Activated gamma-delta T cell treated with anti-CD3 and anti-CD28 coated beads, Interleukin-2, amount 50 U/mL, for 16 hours (primary cell): ENCODE data around the gene KLKB1.
"Not testable (repeated sequence)": the region's sequence is repeated elsewhere in the genome, so short reads cannot be mapped to it uniquely, and the experiment has no call there.

Experiments used
- DNase-seq: peaks from one replicate; pipeline ENCODE4 v3.0.0-alpha.2; 2020; ENCODE audit warnings: low read depth

KLKB1 gene

DNA sequence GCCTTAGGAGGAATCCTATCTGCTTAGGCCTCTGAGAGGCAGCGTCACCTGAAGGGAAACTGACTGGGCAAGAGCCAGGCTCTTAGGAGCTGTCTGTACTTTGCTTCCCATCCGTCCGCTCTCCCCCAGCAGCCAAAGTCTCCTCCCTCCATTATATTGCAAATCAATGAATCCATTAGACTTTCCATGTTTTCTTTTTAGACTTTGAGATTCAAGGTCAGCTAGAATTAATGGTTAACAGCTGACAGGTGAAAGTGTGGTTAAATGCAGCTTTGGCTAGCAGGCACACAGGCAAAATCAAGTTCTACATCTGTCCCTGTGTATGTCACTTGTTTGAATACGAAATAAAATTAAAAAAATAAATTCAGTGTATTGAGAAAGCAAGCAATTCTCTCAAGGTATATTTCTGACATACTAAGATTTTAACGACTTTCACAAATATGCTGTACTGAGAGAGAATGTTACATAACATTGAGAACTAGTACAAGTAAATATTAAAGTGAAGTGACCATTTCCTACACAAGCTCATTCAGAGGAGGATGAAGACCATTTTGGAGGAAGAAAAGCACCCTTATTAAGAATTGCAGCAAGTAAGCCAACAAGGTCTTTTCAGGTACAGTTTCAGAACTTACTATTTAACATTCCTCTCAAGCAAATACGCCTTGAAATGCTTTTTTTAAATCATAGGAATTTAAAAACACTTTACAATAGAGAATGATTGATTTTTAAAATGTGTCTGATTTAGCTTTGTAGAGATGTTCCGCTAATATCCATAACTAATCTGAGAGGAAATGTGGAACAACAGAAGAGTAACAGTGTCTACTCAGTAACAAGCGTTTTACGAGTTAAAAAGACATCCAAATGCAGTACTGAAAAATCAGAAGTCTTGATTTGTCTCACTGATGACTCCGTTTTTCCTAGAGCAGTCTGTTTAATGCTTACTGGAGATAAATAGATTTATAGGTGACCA lies 38.7 kb downstream of the KLKB1 start, which contains the start of gene F11:
Gene F11, plus strand, starts transcription at position 507 of the 970 bp plus-strand sequence. CDS start 948 bp downstream, outside the sequence.
- no peak for DNase-seq

DNA sequence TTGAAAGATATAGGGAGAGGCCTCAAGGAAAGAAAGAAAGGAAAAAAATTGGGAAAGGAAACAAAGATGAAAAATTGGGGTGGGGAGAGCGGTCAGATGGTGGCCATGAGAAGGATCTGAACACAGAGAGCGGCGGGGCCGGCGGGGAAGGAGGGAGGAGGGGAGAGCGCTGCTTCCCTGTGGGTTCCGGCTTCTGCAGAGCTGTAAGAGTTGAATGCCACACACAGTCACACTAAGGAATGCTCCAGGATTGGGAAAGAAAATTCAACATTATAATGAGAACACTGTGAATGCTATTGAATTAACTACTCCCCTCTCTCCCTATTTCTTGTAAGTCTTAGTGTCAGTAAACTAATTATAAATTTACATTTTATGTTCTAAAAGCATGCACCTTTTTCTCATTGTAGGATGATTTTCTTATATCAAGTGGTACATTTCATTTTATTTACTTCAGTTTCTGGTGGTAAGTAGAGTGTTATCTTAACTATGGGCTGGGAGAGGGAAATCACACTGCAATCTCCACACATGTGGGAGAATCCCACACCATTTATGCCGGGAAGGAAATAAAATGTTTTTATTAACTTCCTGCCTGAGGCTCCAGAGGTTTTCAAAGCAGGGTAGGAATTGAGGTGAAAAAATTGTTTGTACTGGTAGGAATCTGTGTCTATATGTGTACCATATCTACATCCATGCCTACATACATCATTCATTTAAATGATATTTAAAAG lies 39.6 kb downstream of the KLKB1 start:
- no peak for DNase-seq

DNA sequence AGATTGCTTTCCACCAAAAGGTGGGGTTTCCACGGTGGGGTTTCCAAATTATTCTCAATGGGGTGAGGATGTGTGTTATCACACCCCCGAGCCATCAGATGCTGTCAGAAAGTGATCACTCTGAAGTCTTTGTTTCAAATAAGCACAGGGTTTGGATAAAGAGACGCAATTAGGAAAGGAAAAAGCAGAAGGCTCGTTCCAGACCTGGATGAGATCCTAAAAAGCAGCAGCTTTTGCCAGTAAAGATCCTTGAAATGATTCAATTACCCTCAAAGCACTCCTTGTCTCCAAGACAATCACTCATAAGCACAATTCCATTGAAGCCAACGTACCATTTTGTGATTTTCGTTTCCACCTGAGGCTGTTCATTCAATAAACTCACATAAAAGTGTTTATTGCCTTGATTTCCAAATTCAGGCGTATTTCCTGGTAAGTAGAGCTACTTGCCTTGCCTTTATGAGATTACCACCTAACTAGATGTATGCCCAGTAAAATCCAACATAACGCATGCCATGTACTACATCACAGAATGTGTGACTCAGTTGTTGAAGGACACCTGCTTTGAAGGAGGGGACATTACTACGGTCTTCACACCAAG lies 43.9 kb downstream of the KLKB1 start:
- DNase-seq, result no peak

DNA sequence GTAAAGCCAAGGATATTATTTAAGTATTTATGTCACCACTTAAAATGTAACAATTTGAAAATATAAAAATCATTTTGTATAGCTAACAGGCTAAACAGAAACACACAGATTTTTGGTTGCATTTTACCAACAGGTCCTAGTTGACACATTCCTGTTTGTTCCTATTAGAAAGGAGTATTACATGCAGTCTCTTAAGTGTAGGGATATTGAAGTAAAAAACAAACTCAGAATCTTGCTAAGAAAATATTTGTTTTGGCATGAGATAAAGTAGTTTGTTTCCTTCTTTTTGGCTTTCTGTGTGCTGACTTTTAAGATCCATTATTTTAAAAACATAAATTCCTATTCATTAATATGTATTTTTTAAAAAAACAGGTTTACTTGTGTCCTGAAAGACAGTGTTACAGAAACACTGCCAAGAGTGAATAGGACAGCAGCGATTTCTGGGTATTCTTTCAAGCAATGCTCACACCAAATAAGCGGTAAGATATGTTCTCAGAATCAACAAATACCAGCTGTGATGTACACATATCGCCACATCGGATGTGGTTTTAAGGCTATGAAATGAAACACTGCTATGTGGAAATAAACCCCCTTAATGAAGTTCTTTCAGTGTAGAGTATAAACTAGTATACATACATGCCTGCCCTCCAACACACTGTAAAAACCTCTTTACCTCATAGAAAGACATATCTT lies 45.5 kb downstream of the KLKB1 start:
- DNase-seq, result no peak

DNA sequence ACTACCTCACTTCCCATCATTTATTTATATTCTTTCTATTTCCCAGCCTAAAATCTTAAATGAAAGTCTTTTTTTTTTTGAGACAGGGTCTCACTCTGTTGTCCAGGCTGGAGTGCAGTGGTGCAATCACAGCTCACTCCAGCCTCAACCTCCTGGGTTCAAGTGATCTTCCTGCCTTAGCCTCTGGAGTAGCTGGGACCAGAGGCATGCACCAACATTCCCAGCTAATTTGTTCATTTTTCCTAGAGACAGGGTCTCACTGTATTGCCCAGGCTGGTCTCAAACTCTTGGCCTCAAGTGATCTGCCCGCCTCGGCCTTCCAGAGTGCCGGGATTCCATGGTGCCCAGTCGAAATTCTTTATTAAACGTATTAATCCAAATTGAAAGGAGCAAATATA lies 46.1 kb downstream of the KLKB1 start:
- DNase-seq, result not testable (repeated sequence)

DNA sequence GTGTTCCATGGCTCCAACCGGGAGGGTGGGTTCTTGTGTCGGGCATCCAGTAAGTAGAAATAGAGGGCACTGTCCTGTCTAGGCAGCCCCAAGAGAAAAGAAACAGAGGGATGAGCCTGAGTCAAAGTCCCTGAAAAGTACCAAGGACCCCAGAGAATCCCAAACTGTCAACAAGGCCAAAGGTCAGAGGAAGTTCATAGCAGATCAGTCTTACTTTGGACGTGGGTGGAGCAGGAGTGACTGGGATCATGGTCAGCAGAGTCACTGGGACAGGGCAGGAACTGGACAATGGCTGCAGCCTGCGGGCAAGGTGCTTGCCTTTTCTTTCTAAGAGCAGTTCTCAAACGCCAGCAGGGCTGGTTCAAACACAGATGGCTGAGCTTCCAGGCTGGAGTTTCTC lies 56.0 kb downstream of the KLKB1 start:
- no peak for DNase-seq

DNA sequence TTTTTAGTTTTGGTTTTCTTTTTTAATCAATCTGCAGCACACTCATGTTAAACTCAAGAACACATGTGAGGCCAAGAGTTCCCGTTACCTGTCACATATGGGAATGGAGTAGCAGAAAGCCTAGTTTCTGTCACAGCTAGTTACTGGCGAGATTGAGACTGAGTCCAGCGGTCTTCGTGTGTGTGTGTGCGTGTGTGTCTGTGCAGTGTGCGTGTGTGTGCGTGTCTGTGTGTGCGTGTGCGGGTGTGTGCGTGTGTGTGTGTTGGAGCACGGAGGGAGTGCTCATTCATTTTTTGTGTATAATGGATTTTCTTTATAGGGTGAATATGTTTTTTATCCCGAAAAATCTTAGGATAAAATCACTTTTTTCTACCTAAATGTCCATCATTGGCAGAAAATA lies 57.8 kb downstream of the KLKB1 start:
- DNase-seq, result no peak

DNA sequence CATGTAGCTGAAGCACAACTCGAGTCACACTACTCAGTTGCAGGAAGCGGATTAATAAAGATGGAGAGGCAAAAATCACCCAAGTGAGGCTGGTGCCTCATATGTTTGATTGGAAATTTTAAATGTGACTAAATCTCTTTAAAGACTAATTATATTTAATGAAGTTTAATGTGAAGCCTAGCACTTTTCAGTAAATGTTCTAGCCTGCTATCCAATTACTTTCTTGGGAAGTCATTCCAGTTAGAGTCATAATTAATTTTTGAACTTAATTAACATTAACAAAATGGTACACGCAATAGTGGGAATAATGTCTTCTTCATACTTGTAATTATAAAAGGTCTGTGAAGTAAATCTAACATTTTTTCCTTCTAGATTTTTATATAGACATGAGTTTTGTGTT lies 59.3 kb downstream of the KLKB1 start:
- DNase-seq, result no peak

DNA sequence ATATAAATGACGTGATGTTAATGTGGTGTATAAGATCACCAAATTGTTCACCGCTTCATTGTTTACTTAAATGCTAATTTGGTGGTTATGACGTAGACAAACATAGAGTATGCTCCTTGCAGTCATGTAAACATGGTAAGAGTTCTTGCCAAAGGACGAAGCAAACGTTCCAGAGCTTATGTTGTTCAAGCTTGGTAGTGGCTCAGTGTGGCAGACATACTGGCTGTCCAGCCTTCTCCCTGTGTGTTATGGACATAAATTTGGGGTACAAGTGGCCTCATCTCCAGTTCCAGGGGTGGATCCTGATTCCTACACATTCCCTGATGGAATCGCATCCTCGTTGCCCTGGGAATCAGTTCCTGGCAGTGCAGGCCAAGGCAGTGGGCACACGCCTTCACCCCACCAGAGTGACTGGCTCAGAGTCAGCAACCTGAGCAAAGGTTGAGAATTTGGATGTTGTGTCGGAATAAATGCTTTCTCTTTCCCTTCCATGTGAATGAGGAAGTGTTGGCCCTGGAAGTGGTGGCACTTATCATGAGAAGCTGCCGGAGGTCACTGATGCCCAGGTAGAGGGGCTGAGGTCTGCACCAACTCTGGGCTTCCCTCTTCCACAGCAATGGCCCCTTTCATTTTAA lies 64.1 kb downstream of the KLKB1 start:
- DNase-seq, result no peak

DNA sequence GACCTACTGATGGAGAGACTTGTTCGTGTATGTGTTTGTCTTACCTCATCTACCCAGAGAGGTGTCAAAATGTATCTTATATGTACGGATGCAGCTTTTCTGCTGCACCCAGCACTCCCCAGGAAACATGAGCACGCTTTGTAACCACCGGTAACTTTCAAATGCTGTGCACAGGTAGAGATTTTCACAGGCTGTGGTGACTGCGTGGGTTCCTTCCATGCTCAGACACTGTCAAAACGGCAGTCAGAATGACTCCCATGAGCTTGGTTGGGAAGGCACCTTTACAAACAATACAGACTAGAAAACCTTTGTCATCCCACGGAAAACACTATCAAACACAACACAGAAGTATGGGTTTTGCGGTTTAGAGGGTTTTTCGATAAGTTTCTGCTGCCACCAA lies 66.9 kb downstream of the KLKB1 start:
- no peak for DNase-seq

DNA sequence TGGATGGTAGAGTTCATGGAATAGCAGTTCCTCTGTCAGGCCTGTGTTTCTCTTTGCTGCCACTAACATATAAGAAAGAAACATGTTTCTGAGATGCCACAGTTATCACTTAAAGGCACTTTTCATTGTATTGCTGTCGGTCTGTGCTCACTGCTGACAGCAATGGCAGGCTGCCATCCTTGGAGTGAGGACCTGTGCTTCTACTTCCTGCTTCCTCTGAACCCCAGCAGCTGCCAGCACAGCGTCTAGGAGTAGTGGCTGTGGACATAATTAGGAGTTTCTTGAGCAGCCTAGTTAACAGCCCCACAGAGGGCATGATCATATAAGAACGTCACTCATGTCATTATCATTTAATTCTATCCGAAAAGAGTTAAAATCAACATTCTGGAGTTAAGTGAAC lies 69.2 kb downstream of the KLKB1 start:
- no peak for DNase-seq

DNA sequence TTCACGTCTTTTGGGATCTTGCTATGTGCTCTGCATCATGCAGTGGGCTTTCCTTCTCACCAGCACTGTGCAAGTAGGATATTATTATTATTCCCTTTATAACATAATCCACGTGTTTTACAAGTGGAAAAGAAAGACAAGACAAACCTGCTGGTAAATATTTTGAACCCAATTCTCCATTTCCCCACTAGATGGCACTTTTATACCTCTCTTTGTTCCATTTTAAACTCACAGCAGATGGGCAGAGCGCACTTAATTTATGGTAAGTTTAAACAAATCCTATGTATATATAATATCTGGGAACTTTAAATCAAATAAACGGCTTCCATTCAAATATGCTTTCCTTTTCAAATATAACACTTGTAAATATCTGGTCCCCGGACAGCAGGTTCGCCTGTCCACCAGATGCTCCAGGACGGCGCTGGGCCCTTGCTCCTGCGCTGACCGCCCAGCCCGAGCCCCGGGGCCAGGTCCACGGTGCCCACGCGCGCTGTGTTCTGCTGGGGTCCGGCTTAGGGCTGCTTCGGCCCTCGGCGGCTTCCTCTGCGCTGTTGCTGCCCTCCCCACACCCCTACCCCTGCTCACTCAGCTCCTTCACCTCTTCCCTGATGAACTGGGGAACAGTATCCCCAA lies 69.8 kb downstream of the KLKB1 start:
- DNase-seq, result no peak

DNA sequence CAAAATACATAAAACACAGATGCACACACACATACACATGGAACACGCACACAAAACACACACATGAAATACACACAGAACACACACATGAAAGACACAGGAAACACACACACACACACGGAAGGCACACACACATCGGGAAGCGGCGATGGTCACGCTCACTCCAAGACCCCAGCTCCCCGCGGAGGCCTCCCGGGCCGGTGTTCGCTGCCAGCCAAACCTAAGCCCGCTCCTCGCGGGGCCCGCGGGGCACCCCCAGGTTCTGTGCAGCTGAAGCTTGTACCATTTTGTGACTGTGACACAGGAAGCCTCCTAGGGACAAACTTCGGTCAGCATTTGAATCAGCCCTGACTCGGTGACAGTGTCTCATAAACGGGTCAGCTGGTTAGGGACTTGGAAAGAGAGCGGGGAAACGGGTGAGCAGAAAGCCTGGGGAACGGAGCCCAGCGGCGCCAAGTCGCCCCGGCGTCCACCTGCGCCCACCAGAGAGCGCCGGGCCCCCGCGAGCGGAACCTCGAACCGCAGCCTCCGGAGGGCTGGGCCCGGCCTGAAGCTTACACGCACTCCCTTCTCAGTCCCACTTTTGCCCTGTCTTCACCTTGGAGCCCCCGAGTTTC lies 70.8 kb downstream of the KLKB1 start:
- no peak for DNase-seq

DNA sequence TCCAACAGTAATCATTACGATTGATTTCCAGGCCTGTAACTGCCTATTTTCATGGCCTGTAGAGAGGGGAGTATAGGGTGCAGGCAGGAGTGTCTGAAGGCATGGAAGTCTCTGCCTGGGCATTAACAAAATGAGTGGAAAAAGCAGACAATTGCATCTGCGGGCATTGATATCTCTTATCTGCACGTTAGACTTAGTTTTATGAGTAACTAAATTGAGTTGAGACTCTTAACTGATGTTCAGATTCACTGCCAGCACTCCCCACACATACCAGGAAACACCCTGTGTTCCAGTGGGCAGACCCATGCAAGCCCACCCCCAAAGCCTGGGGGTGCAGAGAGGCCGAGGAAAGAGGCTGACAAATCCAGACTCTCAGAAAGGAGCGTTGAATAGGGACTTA lies 72.0 kb downstream of the KLKB1 start:
- no peak for DNase-seq

DNA sequence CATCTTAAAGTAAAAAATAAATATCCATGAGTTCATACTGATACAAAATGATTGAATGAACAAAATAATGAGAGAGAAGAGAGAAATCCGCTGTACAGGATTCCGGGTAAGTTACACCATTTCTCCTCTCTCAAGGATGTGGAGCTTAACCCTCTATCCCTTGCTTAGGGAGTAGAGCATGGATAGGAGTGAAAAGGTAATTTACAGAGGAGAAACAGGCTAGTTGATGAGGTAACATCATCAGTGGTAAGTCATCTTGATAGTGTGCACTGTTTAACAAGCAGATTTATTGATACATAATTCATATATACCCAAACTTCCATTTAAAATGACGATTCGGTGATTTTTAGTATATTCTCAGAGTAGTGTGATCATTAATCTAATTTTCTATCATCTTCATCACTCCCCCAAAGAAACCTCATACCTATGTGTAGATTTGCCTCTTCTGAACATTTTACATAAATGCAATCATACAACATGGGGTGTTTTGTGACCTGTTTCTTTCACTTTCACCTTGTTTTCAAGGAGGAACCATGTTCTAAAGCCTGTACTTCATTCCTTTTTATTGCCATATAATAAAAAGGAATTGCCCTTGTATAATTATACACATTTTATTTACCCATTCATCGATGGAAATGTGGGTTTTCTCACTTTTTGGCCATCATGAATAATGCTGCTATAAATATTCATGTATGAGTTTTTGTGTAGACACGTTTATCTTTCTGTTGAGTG lies 73.5 kb downstream of the KLKB1 start:
- DNase-seq, result no peak

DNA sequence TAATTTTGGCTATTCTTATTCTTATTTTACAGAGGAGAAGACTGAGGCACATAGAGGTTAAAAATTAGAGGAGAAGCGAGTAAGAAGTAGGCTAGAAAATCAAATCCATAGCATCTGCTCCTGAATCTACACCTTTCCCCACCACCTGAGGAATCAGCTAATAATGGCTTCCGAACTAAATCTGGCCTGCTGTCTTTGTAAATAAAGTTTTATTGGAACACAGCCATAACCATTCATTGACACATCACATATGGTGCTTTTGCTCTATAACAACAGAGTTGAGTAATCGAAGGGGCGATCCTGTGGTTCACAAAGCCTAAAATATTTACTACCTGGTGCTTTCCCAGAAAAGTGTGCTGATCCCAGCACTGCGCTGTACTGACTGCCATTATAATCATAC lies 76.9 kb downstream of the KLKB1 start:
- no peak for DNase-seq

DNA sequence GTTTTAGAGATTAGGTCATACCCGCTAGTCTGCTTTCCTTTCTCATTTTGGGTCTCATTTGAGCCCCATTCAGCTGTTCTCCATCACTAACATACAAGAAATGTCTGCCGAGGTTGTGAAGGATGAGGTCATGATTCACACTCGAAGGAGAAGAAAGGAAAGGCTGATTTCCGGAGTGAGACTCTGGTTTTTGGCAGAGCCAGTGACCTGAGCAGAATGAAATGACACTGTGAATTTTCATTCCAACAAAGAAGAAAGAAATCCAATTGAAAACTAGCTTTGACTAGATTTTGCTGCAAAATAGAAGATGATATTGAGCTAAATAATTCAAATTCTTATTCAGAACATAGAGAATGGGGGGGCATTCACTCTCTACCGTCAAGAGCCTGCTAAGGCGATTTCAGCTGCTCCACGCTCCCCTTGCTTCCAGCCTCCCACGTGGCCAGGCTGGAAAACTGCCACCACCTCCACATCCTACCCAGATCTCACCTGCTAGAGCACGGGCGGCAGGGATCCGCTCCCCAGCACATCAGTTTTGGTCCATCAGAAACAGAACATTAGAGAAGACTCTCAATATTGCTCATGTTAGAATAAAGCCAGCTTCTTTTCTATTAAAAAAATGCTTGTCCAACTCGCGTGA lies 77.7 kb downstream of the KLKB1 start:
- DNase-seq, result no peak

DNA sequence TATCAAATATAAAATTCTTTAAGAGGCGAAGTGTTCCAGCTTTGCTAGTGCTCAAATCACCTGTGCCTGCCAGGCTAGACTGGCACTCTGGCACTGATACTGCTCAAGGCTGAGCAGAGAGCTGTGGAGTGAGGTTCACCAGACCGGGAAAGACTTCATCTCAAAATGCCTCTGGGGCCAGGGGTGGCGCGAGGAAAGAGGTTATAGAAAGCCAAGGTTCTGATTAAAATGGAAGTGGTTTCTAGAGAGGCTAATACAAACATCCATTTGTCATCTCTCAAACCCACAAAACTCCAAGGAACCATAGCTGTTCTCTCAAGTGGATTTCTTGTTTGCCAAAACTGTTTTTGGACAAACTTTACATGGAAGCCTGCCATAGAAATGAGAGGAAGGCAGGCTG lies 80.2 kb downstream of the KLKB1 start:
- no peak for DNase-seq

DNA sequence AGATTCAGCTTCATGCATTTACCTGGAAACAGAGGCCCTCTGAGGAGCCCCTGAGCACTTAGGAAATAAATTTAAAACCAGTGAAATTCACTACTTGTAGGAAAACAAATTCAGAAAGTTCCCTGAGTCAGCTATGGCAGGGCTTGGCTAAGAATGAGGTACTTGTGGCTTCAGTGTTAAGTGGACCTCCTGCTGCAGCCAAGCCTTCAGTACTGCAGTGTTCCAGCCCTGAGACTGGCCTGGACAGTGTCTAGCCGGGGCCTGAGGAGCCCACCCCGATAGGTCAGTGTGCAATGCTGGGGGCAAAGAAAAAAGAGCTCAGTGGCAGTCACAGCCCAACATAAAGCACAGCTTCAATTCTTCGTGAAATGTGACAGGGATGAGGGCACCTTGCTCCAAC lies 80.6 kb downstream of the KLKB1 start:
- no peak for DNase-seq
